Mesendoderm (in vitro differentiated cells): Measurements from ENCODE around the gene FYB1.

Experiments used
- DNase-seq: peaks from one replicate; pipeline ENCODE4 v3.0.0; 2013
- H2AK5ac ChIP-seq: 2 replicates; pipeline ENCODE4 v1.6.1; 2013; ENCODE audit warnings: low read length, inconsistent platforms
- H2BK120ac ChIP-seq: 2 replicates; pipeline ENCODE4 v1.6.1; 2013; ENCODE audit warnings: low read depth, mild to moderate bottlenecking, low read length, moderate library complexity, mixed read lengths
- H2BK15ac ChIP-seq: replicated peaks from 2 replicates; pipeline ENCODE4 v1.6.1; 2013; ENCODE audit warnings: low read depth, mild to moderate bottlenecking, moderate library complexity
- H2BK5ac ChIP-seq: 2 replicates; pipeline ENCODE4 v1.6.1; 2013; ENCODE audit warnings: low read length, inconsistent platforms
- H3K18ac ChIP-seq: 2 replicates; pipeline ENCODE4 v1.6.1; 2013; ENCODE audit warnings: mild to moderate bottlenecking, low read length, mixed read lengths
- H3K23ac ChIP-seq: one replicate; pipeline ENCODE4 v1.6.1; 2013; ENCODE audit warnings: low read length
- H3K27ac ChIP-seq: 2 replicates; pipeline ENCODE4 v1.5.1; 2013; ENCODE audit warnings: low read depth, mild to moderate bottlenecking, inconsistent platforms, low read length, moderate library complexity
- H3K27me3 ChIP-seq: 2 replicates; pipeline ENCODE4 v1.6.1; 2013; ENCODE audit warnings: low read length, control low read depth, mild to moderate bottlenecking, inconsistent platforms; ENCODE audit not compliant: insufficient read depth, poor library complexity
- H3K36me3 ChIP-seq: 2 replicates; pipeline ENCODE4 v1.6.1; 2013; ENCODE audit warnings: low read length, inconsistent platforms; ENCODE audit not compliant: control insufficient read depth, insufficient read depth
- H3K4ac ChIP-seq: one replicate; pipeline ENCODE4 v1.6.1; 2013; ENCODE audit warnings: low read depth, mild to moderate bottlenecking, low read length, moderate library complexity
- H3K4me1 ChIP-seq: 2 replicates; pipeline ENCODE4 v1.6.1; 2013; ENCODE audit warnings: low read depth, low read length, inconsistent platforms; ENCODE audit not compliant: control insufficient read depth
- H3K4me2 ChIP-seq: 2 replicates; pipeline ENCODE4 v1.6.1; 2013; ENCODE audit warnings: low read length
- H3K4me3 ChIP-seq: 2 replicates; pipeline ENCODE4 v1.5.1; 2013; ENCODE audit warnings: mild to moderate bottlenecking, low read length
- H3K56ac ChIP-seq: one replicate; pipeline ENCODE4 v1.6.1; 2013; ENCODE audit warnings: low read length
- H3K79me1 ChIP-seq: 2 replicates; pipeline ENCODE4 v1.6.1; 2013; ENCODE audit warnings: low read length, inconsistent platforms
- H3K79me2 ChIP-seq: 2 replicates; pipeline ENCODE4 v1.6.1; 2013; ENCODE audit warnings: mild to moderate bottlenecking, low read length; ENCODE audit not compliant: control insufficient read depth, insufficient read depth
- H3K9ac ChIP-seq: 2 replicates; pipeline ENCODE4 v1.6.1; 2013; ENCODE audit warnings: low read length, inconsistent platforms
- H4K5ac ChIP-seq: one replicate; pipeline ENCODE4 v1.6.1; 2013; ENCODE audit warnings: low read length
- H4K8ac ChIP-seq: one replicate; pipeline ENCODE4 v1.6.1; 2013; ENCODE audit warnings: low read depth, mild to moderate bottlenecking, control low read depth, low read length, moderate library complexity
- WGBS: extraction: QIAGEN DNeasy Blood & Tissue Kit; methylation state at CpG from one replicate; pipeline ENCODE4 v1.1.7; 2013; ENCODE audit warnings: low lambda C conversion rate, missing lambda C conversion rate; ENCODE audit not compliant: insufficient coverage; ENCODE audit errors: extremely low coverage; 5-methylcytosine and 5-hydroxymethylcytosine counted together

Gene FYB1

GRCh38 chr5:39143151-39143860, 76.1 kb downstream of the FYB1 start:
- Histone ChIP-seq H3K36me3 (no peaks in the 10 kb centered on the region), H3K4me1 (no peaks in the 10 kb centered on the region), H2BK5ac (no peak overlapping the region), H3K4ac (no peak overlapping the region), H3K79me1 (no peaks in the 10 kb centered on the region), H3K4me3 (no peak overlapping the region), H4K5ac (no peak overlapping the region), H3K23ac (no peak overlapping the region), H3K4me2 (no peak overlapping the region), H2AK5ac (no peak overlapping the region), H3K27ac (no peak overlapping the region), H4K8ac (no peak overlapping the region), H2BK120ac (no peak overlapping the region), H2BK15ac (no peak overlapping the region), H3K79me2 (no peaks in the 10 kb centered on the region), H3K18ac (no peak overlapping the region), H3K27me3 (no peaks in the 10 kb centered on the region), H3K9ac (no peak overlapping the region), H3K56ac (no peak overlapping the region)
- 100% methylated on average over 2 of the region's 3 CpGs for WGBS
- no peak for DNase-seq

- no peaks in the 10 kb centered on the region for H3K36me3 ChIP-seq
- no peak overlapping the region for H3K4ac ChIP-seq
- H3K18ac ChIP-seq, result no peak overlapping the region
- no peak overlapping the region for H4K5ac ChIP-seq
- no peak overlapping the region for H3K4me3 ChIP-seq
- no peak overlapping the region for H3K27ac ChIP-seq
- no peak overlapping the region for H2BK15ac ChIP-seq
- no peaks in the 10 kb centered on the region for H3K79me2 ChIP-seq
- H3K79me1 ChIP-seq, result no peaks in the 10 kb centered on the region
- DNase-seq, result no peak
- H2BK5ac ChIP-seq, result no peak overlapping the region
- H3K23ac ChIP-seq, result no peak overlapping the region
- H2AK5ac ChIP-seq, result no peak overlapping the region
- H2BK120ac ChIP-seq, result no peak overlapping the region
- H3K4me2 ChIP-seq, result no peak overlapping the region
- H3K27me3 ChIP-seq, result no peaks in the 10 kb centered on the region
- H3K9ac ChIP-seq, result no peak overlapping the region
- no peaks in the 10 kb centered on the region for H3K4me1 ChIP-seq
- WGBS, result no CpG with 5 or more reads among the region's 7 CpGs
- no peak overlapping the region for H3K56ac ChIP-seq
- no peak overlapping the region for H4K8ac ChIP-seq
These were observed 78.7 kb downstream of the FYB1 start for GRCh38 chr5:39140558-39141168.

DNA sequence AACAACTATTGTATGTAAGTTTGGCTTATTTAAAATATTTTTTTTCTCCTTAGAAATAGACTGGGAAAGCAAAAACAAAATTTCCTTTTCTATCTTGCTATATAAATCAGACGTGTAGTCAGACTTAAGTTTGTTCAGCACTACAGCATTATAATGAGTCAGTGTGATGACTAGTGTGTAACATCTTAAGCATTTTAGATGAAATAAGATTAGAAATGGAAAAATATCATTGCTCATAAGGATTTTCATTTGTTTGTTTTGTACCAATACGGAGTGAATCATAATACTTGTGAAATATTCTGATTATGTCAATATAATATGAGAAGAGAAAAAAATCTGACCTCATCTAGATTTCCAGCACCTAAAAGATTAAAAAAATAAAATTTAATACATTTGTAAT, 80.5 kb downstream of the FYB1 start:
- H2BK5ac ChIP-seq, result no peak overlapping the region
- no peaks in the 10 kb centered on the region for H3K36me3 ChIP-seq
- H3K56ac ChIP-seq, result no peak overlapping the region
- H3K4ac ChIP-seq, result no peak overlapping the region
- no peak overlapping the region for H2AK5ac ChIP-seq
- no peak overlapping the region for H4K8ac ChIP-seq
- no peak overlapping the region for H3K9ac ChIP-seq
- no peak overlapping the region for H3K4me2 ChIP-seq
- no peak overlapping the region for H3K18ac ChIP-seq
- H3K4me1 ChIP-seq, result no peaks in the 10 kb centered on the region
- H4K5ac ChIP-seq, result no peak overlapping the region
- H2BK120ac ChIP-seq, result no peak overlapping the region
- WGBS, result no CpG with 5 or more reads among the region's 2 CpGs
- H2BK15ac ChIP-seq, result no peak overlapping the region
- H3K23ac ChIP-seq, result no peak overlapping the region
- no peaks in the 10 kb centered on the region for H3K79me2 ChIP-seq
- H3K27me3 ChIP-seq, result no peaks in the 10 kb centered on the region
- H3K4me3 ChIP-seq, result no peak overlapping the region
- DNase-seq, result no peak
- no peak overlapping the region for H3K27ac ChIP-seq
- H3K79me1 ChIP-seq, result no peaks in the 10 kb centered on the region

- Histone ChIP-seq H3K56ac (no peak overlapping the region), H3K4me2 (no peak overlapping the region), H4K8ac (no peak overlapping the region), H3K4me3 (no peak overlapping the region), H3K23ac (no peak overlapping the region), H3K4me1 (no peaks in the 10 kb centered on the region), H3K36me3 (no peaks in the 10 kb centered on the region), H2BK5ac (no peak overlapping the region), H2BK15ac (no peak overlapping the region), H3K4ac (no peak overlapping the region), H3K79me2 (no peaks in the 10 kb centered on the region), H4K5ac (no peak overlapping the region), H3K79me1 (no peaks in the 10 kb centered on the region), H3K18ac (no peak overlapping the region), H3K27ac (no peak overlapping the region), H3K27me3 (no peaks in the 10 kb centered on the region), H2AK5ac (no peak overlapping the region), H2BK120ac (no peak overlapping the region), H3K9ac (no peak overlapping the region)
- WGBS, result no CpG with 5 or more reads among the region's 9 CpGs
- peak; percentile 52 for DNase-seq
These were observed 81.4 kb downstream of the FYB1 start for GRCh38 chr5:39137819-39138451.

GRCh38 chr5:39137391-39137790, 82.0 kb downstream of the FYB1 start:
- no peak overlapping the region for H3K4me2 ChIP-seq
- no peak overlapping the region for H3K23ac ChIP-seq
- DNase-seq, result no peak
- no peaks in the 10 kb centered on the region for H3K79me1 ChIP-seq
- H2AK5ac ChIP-seq, result no peak overlapping the region
- H3K4me1 ChIP-seq, result no peaks in the 10 kb centered on the region
- no peak overlapping the region for H3K4me3 ChIP-seq
- no peak overlapping the region for H3K56ac ChIP-seq
- no peaks in the 10 kb centered on the region for H3K36me3 ChIP-seq
- H3K4ac ChIP-seq, result no peak overlapping the region
- H3K27ac ChIP-seq, result no peak overlapping the region
- no peak overlapping the region for H4K8ac ChIP-seq
- H2BK15ac ChIP-seq, result no peak overlapping the region
- no peaks in the 10 kb centered on the region for H3K27me3 ChIP-seq
- no peak overlapping the region for H2BK120ac ChIP-seq
- H3K18ac ChIP-seq, result no peak overlapping the region
- H4K5ac ChIP-seq, result no peak overlapping the region
- H3K79me2 ChIP-seq, result no peaks in the 10 kb centered on the region
- no CpG with 5 or more reads among the region's 2 CpGs for WGBS
- H3K9ac ChIP-seq, result no peak overlapping the region
- no peak overlapping the region for H2BK5ac ChIP-seq
